HG03378 (cell line): ENCODE results near the gene CCNL2.
"Not testable (repeated sequence)": the region's sequence is repeated elsewhere in the genome, so short reads cannot be mapped to it uniquely, and the experiment has no call there.

Experiments
- ATAC-seq: cut with Tn5 transposase; IDR thresholded peaks from one replicate; pipeline ENCODE4 v1.9.1; 2021; ENCODE audit warnings: mild to moderate bottlenecking, moderate library complexity; ENCODE audit not compliant: unreplicated experiment

CCNL2 gene

DNA sequence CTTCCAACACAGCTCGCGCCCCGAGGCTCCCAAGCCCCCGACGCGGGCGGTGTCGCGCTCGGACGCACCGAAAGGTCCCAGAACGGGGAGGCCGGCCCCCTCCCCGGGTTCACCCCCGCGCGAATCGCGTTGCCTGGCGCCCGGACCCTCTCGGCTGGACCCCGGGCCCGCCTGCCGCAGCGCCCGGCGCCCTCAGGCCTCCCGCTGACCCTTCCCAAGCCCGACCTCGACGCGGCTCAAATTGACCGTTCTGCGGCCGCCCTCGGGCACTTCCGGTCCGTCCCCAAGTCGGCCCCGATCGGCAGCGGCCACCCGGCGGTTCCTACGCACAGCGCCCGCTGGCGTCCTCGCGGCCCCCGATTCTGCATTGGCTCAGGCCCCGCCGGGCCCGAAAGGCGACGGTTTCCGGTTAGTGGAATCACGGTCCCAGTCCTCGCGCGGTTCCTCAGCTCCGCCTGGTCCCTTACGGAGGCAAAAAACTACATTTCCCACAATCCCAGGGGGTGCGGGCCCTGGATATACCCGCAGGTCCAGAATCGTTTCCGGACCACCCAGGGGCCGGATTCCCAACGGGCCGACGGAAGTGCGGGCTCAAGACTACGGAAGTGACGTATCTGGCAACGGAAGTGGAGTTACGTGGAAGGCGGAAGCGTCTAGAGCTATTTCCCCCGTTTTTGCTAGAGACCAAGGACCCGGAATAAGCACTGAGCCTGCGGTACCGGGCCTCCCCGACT, 24.0 kb downstream of the CCNL2 start, which contains the start of gene AURKAIP1:
TSS of gene AURKAIP1 (minus strand) at position 279 of the 734 bp plus-strand sequence. CDS start 451 bp downstream, outside the sequence.
- peak; percentile 85 for ATAC-seq

GRCh38 chr1:1374589-1374928, 24.6 kb downstream of the CCNL2 start:
- peak; percentile 4 for ATAC-seq

- ATAC-seq: no peak
Observed at GRCh38 chr1:1373815-1374588, 25.1 kb downstream of the CCNL2 start.

DNA sequence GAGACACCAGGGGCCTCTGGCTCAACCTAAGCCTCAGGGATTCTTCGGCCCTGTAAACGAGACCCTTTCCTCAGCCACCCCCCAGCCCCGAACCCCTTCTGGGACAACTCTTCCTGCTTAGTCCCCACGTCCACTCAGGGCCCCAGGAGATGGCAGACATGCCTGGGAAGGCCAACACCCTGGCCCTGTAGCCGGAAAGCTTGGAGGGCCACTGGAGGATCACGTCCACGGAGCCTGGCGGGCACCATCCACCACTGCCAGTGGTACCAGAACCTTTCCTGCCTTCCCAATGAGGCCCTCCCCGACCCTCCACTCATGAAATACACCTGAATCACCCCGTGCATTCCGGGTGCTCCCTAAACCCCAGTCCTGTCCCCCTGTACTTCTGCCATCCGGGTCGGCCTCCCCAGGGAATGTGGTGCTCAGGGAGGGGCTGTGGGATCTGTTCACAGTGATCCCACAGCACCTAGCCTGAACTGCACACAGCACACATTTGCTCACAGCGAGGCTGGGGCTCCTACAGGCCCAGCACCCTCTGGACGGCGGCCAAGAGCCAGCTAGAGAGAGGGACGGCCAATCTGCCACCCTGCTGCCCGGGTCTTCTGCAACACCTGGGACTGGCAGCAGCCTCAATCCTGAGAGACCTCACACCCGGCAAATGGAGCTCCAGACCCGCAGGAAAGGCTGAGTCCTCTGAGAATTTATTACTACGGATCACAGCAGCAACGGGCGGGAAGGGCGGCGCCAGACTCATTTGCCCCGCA, 25.9 kb downstream of the CCNL2 start:
- ATAC-seq: no peak

DNA sequence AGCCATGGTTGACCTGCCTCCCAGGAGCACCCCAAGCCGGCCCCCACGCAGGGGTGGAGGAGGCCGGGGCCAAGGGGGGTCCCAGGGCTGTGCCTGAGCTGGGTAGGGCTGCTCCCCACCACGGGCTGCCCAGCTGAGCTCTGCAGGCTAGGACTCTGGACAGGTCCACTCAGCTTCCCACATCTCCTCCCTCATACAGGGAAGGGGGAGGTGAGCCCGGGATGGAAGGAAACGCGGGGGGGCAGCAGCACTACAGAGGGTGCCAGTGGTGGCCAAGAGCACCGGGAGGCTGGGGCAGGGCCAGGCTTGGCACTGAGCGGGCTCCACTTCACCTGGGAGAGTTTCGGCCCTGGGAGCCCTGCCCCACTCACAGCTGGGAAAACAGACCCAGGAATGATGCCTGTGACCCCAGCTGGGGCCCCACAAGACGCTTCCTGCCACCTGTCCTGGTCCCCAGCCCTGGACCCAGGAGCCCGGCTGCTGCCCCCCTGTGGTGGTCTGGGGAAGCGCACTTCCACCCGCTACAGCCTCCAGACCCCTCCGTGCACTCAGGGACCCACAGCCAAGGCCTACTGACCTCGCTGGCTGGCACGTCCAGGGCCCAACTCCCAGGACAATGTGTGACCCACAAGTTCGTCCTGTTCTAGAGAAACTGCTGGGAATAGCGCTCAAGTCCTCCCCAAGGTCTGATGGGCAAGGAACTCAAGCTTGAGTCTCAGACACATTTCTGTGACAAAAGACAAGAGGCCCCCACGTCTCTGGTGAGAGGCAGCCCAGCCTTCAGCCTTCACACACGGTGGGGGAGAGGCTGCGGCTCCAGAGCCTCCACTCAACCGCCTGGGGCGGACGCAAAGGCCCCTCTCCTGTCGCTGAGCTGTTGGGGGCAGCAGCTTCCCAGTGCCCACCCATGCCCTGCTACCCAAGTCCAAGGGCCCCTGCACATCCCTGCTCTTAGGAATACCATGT, 27.1 kb downstream of the CCNL2 start:
- ATAC-seq: no peak

DNA sequence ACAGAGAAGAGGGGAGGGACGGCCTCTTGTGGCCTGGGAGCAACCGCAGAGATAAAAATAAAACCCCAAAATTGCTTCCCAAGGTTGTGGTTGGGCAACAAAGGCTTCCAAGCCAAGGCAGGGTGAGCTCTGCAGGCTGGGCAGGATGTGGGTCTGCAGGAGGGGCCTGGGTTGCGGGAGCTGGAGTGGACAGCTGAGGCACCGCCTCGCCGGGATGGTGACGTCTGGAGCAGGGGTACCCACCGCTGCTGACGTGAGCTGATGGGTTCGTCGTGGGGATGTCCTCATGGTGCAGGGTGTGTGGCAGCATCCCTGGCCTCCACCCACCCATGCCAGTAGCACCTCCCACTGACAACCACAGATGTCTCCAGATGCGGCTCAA, 27.8 kb downstream of the CCNL2 start:
- no peak for ATAC-seq

DNA sequence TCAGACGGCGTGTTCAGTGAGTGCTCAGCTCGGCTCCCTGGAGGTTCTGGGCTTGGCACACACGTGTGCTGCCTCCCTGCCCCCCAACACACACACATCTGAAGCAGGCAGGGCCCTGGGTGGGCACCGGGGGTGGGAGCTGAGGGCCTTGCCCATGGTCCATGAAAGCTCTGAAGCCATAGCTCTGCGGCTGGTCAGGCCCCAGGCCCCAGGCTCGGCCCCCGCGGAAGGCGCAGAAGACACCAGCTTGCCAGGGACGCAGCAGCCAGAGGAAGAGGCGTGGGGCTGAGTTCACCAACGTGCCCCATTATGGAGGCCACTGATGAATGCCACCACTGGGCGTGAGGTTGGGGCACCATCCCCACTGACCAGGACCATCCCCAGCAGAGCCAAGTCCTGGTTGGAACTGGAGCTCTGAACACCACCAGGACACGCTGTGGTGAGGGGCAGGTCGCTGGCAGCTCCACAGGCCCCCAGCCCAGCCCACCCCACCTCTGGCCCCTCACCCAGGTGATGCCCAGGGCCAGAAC, 28.3 kb downstream of the CCNL2 start:
- no peak for ATAC-seq

DNA sequence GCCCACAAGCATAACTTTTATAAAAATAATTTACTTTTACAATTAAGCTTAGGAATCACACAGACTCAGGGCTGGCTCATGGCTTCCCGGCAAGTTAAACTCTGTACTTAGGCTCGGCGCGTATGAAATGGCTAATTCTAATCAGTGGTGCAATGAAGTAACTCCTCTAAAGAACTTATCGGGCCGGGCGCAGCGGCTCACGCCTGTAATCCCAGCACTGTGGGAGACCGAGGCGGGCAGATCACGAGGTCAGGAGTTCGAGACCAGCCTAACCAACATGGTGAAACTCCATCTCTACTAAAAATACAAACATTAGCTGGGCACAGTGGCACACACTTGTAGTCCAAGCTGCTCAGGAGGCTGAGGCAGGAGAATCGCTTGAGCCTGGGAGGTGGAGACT, 29.0 kb downstream of the CCNL2 start:
- ATAC-seq: not testable (repeated sequence)

DNA sequence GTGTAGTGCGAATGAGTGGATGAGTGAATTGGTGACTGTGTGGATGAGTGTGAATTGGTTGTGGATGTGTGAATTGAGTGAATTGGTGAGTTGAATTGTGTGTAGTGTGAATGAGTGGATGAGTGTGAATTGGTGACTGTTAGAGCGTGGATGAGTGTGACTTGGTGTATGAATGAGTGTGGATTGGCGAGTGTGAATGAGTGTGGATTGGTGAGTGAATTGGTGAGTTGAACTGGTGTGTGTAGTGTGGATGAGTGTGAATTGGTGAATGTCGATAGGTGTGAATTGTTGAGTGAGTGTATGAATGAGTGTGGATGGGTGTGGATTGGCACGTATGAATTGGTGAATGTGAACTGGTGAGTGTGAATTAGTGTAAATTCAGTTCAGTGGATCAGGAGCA, 31.8 kb downstream of the CCNL2 start:
- no peak for ATAC-seq

DNA sequence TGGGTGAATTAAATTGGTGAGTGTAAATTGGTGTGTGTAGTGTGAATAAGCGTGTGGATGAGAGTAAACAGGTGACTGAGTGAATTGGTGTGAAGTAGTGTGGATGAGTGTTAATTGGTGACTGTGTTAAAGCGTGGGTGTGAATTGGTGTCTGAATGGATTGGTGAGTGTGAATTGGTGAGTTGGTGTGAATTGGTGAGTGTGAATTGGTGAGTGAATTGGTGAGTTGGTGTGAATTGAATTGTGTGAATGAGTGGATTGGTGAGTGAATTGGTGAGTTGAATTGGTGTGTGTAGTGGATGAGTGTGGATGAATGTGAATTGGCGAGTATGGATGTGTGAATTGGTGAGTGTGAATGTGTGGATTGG, 32.5 kb downstream of the CCNL2 start:
- no peak for ATAC-seq

DNA sequence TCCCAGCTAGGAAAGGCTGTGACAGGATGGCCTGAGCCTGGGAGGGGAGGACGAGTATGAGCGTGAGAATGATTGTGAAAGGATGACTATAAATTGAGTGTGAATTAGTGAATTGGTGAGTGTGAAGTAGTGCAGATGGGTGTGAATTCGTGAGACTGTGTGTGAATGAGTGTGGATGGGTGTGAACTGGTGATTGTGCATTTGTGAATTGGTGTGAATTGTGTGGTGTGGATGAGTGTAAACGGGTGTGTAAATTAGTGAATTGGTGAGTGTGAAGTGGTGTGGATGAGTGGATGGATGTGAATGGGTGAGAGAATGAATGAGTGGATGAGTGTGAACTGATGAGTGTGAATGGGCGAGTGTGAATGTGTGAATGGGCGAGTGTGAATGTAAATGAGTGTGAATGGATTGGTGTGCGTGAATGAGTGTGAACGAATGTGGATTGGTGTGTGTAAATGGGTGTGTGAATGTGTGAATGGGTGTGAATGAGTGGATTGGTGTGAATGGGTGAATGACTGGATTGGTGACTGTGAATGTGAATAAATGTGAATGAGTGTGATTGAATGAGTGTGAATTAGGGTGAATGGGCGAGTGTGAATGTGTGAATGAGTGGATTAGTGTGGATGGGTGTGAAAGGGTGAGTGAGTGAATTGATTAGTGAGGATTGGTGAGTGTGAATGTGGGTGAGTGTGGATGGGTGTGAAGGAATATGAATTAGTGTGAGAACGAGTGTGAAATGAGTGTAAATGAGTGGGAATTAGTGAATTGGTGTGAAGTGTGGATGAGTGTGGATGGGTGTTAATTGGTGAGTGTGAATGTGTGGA, 33.0 kb downstream of the CCNL2 start:
- no peak for ATAC-seq

DNA sequence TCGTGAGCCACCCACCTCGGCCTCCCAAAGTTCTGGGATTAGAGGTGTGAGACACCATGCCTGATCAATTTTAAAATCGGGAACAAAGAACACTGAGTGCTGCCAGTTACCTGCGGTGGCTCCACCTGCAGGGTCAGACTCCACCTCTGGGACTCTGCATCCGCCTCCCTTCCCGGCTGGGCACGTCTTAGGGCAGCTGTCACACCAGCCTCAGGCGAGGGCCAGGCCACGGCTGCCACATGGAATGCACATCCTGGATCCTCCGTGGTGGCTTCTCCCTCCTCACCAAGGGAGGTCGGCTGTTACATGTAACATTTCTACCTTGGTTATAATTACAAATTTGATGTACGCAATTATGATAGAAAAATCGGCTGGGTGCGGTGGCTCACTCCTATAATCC, 34.9 kb downstream of the CCNL2 start:
- no peak for ATAC-seq

GRCh38 chr1:1361982-1362423, 37.1 kb downstream of the CCNL2 start:
- no peak for ATAC-seq

- no peak for ATAC-seq
Observed at GRCh38 chr1:1361233-1361981, 37.7 kb downstream of the CCNL2 start.

GRCh38 chr1:1360506-1361169, 38.5 kb downstream of the CCNL2 start:
- no peak for ATAC-seq

DNA sequence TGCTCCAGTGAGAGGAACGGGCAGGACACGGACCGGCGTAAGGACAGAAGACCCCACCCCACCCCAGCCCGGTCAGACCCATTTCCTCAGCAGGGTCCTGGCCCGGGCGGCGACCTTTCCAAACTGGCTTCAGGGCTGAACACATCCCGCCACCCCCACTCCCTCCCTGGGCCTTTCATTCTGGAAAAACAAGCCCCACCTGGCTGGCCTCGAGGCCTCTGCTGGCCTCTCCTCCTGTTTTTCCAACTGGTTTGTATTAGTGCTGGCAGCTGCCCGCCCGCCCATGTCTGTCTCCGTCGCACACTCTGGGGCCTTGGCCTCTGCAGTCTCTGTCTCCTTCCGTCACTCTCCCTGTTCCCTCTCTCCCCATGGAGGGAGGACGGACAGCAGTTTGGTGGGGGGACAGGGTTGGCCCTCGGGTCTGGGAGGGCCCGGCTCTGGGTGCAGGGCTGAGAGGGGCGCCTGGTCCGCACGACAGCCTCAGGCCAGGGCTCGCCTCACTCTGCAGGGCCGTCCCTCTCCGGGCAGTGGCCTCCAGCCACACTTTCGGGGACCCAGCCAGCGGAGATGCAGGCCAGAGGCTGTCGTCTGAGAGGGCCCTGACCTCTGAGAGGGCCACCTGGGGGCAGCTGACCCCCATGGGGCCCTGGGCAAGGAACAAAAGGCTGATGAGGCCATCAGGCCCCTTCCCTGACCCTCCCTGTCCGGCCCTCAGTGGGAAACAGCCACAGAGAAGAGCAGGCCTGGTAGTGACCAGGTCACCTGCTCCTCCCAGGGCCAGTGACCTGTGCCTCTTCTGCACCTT, 39.3 kb downstream of the CCNL2 start:
- no peak for ATAC-seq

DNA sequence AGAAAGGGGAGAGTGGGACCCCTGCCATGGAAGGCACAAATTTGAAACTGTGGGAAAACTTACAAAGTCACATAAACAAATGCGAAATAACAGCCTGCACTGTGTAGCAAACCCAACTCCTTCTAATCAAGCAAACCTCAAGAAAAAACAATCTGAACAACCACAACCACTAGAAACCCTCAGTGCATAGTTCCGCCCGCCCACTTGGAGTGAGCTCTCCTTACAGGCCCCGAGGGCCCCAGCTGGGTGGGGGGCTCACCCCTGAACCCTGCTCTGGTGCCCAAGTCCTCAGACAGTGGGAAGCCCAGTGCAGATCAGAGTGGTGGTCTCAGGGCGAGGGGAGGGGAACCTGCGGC, 39.8 kb downstream of the CCNL2 start:
- ATAC-seq: no peak
